OCI-M1 (cell line): Measurements from ENCODE around the gene STK25.
A peak's percentile ranks its signal among the peaks of the same experiment; 100 is the strongest.

Experiments used
- DNase-seq: peaks from one replicate; lab custom pipeline; 2025; lab: John Stamatoyannopoulos, UW

The STK25 gene

DNA sequence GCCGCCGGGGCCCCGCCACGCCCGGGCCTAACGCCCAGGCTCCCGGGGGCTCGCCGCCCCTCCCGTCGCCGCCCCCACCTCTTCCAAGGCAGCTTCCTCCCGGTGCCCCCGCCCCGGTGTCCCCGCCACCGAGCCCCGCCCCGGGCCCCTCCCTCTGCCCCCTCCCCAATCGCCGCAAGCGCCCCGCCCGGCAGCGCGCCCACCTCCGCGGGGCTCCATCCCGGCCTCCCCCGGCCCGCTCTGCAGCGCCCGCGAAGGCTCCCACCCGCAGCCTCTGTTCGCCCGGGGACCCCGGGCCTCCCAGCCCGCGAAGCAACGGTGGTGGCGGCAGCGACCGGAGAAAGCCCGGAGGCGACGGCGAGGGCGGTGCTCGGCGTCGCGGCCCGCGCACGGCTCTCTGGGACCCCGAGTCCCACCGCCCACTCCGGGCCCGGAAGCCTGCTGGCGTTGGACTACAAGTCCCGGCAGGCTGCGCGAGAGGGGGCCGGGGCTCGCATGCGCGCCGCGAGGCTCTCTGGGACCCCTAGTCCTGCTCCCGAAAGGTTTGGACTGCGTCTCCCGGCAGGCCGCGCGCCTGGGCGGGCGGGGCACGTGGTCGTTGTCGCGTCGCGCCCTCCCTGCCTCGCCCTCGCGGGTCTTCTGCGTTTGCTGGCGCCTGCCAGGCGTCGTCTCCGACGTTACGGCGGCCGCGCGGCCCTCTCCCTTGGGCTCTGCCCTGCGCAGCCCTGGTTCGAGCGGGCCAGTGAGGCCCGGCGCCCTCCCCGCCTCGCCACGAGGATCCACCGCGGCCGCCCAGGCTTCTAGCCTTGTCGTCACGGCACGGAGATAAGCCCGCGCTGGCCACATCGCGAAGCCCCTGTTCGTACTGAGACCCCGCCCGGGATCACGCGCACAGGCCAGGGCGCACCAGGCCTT is at the start of gene STK25:
Gene STK25, minus strand, starts transcription at position 345 of the 915 bp plus-strand sequence. CDS start 549 bp downstream, outside the sequence.
- DNase-seq: peak; percentile 98

DNA sequence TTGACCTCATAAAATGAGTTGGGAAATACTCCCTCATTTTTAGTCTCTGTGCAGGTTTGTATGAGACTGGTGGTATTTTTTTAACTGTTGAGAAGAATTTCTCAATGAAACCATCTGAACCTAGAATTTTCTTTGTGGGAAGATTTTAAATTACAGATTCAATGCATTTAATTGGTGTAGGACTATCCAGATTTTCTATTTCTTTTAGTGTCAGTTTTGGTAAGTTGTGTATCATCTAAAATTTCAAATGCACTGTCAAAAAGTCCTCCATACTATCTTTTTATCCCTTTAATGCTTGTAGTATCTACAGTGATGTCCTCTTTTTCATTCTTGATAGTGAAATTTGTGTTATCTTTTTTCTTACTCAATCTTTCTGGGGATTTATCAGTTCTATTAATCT is 48.4 kb upstream of the STK25 start:
- DNase-seq: no peak

DNA sequence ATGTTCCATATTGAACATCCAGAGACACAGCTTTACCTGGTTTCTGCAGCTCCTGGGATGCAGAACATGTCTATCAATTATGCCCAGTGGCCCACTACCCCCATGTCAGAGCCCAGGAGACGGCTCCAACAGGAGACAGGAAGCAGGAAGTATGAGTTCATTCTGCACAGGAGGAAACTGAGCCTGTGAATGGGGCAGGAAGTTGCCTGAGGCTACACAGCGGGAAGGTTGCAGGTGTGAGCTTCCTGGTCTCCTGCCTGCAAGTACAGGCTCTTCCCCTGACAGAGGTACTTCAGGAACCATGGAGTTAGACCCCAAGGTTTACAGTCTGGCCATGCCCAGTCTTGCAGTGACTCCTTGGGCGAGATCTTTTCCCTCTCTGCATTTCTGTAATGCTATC is 47.3 kb upstream of the STK25 start:
- DNase-seq: no peak

DNA sequence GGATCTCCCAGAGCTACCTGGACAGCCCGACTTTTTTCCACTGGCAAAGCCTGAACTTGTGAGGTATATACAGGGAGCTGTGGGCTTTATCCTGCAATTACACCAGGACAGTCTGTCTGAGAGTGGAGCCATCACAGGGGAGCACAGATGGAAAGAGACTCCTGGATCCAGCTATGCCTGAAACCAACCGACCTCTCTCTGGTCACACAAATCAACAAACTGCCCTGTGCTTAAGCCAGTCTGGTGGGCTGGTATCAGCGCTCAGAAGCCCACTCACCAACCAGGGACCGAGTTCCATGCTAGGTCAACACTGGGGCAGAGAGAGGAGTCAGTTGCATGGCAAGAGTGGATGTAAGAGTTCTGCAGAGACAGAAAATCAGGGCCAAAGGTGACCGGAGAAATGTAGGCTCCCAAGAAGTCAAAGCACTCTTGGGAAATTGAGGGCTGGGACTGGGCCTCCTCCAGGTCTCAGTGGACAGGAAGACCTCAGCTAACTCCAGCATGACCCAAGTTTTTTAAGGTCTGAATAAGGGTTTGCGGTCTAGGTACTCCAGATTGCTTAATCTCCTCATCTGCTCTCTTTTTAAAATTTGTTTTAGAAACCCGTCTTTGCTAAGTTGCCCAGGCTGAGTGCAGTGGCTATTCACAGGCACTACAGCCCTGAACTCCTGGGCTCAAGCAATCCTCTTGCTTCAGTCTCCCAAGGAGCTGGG is 46.4 kb upstream of the STK25 start:
- no peak for DNase-seq

DNA sequence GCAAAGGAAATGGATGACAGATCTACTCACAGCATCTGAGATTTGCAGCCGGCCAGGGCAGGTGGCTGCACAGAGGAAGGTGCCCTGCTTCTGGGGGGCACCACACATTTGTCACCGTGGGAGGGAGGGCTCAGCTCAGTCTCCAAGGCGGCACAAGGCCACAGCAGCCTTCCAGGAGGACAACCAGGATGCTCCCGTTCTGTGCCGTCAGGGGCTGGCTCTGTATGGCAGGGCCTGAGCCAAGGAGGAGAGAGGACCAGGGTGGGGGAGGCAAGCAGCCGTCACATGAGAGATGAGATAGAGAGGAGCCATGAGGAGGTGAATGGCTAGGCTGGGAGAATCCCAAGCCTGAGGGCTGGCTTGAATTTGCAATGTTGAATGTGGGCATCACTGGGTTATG is 45.6 kb upstream of the STK25 start:
- no peak for DNase-seq

DNA sequence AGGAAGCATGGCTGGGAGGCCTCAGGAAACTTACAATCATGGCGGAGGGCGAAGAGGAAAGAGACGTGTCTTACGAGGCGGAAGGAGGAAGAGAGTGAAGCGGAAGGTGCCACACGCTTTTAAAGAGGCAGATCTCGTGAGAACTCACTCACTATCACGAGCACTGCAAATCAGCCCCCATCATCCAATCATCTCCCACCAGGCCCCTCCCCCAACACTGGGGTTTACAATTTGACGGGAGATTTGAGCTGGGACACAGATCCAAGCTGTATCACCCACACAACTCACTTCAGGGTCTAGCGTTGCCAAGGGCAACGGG is 45.1 kb upstream of the STK25 start:
- DNase-seq: no peak

DNA sequence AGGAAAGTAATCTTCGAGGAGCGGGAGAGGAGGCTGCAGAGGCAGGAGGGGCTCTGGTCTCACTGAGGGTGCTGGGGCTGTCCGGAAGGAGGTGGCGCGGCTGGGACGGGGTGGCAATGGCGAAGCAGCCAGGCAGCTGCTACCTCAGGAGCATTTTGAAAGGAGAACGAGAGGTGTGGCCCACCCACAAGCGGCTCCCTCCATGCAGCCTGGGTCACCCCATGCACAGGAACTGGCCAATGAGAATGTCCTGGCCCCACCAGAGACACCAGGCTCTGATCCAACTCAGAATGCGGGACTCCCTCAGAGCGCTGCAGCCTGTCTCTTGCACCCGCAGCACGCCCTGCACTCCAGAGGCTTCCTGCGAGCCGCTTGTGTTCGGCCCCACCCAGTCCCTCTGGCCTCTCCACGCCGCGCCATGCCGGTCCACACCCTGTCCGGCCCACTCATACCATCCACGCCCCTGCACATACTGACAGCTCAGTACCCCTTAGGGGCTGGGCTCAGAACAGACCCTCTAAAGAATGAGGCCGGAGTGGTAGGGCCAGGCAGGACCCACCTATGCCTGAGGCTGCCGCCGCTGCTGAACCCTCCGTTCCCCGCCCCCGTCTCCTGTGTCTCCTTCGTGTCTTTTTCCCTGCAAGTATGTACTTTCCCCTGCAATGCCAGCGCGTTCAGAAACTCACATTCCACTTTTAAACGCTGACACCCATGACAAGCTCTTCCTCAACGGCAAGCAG is 43.8 kb upstream of the STK25 start:
- DNase-seq: no peak

DNA sequence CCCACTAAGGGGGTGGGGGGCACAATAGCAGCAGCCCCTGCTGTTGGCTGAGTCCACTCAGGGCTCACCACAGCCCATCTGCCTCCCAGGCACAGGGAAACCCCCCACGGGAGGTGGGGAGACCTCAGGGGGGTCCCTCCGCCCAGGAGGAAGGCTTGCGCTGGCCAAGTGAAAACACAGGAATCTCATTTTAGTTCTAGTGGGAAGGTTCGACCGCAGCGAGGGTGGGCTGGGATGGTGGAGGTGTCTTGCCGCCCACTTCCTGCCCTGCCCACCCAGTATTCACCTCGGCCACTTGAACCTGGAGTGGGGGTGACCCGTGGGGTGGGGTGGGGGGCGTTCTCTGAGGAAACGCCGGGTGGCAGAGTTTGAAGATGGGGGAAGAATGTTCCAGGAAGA is 43.2 kb upstream of the STK25 start:
- DNase-seq: no peak

DNA sequence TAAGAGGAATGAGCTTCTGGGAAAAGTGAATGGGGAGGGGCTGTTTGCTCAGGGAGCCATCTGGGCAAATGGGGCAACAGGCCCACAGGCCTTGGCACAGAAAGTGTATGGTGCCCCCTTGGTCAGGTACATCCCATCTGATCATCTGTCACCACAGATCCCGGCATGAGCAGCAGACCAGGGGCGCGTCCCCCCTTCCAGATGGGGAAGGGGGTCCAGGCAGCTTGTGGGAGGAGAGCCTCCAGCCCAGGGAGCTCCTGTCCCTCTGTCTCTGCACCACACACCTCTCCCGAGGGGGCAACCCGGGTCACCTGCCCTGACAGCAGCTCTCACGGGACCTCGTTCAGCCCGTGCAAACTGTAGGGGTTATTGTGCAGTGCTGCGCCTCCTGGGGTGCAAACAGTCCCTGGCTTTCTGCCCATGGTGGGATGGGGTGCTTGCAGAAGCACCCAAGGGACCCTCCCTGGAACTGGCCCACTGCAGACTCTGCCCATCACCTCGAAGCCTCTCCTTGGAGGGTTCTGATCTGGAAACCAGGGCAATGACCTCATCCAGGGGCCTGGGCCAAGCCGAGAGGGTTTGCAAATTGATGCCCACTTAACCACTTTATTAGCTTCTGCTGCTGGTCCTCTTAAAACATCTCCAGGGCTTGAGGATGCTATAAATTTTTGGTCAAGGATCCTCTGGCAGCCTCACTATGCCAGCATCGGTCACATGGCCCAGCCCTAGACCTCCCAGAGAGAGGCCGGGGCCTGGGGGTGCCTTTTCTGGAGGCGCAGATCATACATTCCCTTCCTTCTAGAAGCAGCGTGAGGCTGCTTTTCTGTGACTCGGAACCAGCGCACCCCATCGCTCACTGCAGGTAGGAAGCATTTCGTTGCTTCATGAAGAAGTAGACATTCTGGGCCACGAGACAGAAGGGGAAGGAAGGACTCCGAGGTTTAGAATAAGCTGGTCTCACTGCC is 42.5 kb upstream of the STK25 start:
- DNase-seq: no peak

DNA sequence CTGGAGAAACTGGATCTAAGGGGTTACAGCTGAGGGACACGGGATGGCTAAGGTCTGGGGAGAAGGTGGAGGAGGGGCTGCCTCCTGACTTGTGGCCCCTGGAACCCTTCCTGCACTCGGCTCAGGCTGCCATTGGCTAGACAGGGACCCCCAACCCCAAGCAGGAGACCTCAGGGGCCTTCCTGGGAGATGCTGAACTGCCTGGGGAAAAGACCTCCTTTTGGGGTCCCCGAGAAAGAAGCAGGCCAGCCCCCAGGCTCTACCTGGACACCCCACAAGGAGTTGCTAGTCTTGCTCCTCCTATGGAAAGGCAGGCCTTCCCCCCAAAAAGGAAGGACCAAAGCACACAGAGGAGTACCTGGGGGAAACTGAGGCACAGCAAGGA is 40.1 kb upstream of the STK25 start:
- DNase-seq: no peak

DNA sequence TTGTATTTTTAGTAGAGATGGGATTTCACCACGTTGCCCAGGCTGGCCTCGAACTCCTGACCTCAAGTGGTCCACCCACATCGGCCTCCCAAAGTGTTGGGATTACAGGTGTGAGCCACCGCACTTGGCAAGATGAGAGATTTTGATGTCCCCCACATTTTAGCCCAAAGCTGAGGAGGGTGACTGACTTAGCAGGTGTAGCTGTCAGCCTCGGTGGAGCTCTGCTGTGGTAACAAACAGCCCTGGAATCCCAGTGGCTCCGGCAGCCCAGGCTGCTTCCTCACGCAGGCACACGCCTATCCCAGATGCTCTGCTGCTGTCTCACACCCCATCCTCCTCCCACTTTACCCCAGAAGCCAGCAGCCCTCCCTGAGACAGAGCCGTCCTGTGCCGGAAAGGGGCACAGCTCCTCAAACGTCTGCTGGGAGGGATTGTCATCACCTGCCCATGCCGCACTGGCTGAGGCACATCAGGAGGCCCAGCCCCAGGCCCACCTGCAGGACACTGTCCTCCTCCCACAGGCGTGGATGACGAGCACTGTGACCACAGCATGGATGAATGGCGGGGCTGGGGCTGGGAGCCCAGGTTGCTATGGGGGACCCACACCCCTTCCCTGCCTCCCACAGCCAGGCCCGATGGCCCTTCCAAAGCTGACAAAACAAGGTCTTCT is 39.5 kb upstream of the STK25 start:
- no peak for DNase-seq

DNA sequence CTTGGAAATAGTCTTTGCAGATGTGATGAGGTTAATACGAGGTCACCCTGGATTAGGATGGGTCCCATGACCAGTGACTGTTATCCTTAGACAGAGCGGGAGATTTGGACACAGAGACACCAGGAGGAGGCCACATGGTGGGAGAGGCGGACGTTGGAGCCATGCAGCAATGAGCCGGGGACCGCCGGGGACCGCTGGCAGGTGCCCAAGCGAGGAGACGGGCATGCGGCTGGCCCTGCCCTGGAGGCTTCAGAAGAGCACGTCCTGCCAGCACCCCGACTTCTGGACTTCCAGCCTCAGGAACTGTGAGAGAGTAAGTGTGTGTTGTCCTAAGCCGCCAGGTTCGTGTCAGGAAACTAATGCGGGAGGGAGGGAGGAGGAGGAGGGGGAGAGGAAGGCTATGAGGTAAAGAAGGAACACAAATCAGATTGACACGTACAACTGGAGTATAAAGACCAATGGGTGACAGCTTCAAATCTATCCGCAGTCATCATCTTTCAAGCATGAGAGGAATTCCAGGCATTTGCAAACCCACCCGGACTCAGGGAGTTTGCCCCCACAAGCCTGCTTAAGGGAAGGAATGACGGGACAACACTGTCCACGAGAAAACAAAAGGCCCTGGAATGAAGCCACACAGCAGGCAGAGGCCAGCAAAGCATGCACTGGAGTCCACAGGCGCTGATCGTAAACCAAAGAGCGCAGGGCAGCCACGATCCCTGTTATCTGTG is 38.6 kb upstream of the STK25 start:
- DNase-seq: no peak

DNA sequence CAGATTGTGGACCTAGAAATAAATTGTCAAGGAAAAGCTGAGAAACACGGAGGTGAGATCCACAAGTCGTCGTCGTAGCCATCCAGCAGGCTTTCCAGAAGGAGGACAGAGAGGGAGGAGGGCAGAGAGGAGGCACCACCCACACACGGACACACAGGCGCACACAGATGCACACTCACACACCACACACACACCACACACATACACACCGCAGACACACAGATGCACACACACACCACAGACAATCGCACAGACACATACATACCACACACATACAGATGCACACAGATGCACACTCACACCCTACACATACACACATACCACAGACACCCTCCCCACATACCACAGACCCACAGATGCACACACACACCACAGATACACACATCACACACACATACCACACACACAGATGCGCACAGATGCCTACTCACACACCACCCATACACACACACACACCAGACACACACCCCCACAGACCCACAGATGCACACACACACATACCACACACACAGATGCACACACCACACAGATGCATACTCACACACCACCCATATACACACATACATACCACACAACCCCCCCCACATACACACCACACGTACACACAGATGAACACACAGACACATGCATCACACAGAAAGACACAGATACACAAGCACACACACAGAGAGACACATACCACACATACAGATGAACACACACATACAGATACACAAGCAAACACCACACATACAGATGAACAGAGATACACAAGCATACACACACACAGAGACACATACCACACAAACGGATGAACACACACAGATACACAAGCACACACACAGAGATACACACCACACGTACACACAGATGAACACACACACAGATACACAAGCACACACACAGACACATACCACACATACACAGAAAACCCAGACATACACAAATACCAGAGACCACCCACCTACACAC is 37.4 kb upstream of the STK25 start:
- DNase-seq: no peak

DNA sequence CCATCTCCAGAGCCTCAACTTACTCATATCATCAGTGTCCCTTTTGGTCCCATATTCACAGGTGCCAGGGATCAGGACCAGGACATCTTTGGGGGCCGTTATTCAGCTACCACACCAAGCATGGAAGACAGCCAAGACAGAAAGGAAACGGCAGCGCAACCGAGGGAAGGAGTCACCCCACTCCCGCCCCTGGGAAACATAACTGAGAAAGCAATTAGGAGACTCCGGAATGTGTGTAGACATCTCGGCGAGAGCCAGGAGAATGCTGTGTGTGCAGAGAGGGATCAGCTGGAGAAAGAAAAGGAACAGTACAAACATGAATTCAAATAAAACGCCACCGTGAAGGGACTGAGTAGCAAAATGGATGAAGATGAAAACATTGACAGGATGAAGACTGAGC is 36.7 kb upstream of the STK25 start:
- no peak for DNase-seq

DNA sequence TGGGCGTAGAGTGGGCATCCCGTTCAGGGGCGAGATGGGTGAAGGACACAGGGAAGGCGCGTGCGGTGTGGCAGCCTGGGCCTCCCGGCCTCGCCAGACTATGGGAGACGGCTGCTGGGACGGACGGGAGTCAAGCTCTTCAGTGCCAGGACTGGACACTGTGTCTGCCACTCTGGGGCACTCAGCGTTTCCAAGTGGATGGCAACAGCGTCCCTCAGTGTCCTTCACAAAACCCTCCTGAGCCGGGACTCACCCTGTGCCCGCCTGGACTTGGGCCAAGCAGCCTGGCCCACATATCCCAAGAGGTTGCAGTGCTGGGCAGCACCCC is 33.9 kb upstream of the STK25 start:
- no peak for DNase-seq

DNA sequence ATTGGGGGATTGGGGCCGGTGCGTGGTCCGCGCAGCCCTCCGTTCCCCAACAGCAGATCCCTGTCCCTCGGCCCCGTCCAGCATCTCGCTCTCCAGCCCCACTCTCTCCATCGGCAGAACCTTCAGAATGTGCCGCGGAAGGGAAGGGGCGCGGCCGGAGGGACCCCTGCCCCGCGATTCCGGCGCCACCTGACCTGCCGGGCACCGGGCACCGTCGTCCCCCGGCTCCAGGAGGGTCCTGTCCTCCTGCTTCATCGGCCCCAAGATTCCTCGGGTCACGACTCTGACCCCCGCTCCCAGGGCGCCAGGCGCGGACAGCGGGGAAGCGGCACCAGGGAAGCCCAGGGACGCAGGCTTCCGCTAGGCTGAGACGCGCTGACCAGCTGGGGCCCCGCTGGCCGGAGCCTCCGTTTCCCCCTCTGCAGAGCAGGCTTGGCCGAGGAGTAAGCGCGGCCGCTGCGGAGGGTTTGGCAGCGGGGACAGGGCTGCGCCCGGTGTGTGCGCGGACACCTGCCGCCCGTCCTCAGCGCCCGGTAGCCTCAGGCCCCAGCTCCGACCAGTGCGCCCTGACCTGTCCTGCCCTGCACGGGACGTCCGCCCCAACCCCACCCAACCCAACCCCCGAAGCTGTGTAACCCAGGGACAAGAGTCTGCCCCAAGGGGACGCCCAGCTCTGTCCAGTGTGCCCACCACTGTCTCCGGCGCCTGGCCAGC is 33.3 kb upstream of the STK25 start:
- no peak for DNase-seq

DNA sequence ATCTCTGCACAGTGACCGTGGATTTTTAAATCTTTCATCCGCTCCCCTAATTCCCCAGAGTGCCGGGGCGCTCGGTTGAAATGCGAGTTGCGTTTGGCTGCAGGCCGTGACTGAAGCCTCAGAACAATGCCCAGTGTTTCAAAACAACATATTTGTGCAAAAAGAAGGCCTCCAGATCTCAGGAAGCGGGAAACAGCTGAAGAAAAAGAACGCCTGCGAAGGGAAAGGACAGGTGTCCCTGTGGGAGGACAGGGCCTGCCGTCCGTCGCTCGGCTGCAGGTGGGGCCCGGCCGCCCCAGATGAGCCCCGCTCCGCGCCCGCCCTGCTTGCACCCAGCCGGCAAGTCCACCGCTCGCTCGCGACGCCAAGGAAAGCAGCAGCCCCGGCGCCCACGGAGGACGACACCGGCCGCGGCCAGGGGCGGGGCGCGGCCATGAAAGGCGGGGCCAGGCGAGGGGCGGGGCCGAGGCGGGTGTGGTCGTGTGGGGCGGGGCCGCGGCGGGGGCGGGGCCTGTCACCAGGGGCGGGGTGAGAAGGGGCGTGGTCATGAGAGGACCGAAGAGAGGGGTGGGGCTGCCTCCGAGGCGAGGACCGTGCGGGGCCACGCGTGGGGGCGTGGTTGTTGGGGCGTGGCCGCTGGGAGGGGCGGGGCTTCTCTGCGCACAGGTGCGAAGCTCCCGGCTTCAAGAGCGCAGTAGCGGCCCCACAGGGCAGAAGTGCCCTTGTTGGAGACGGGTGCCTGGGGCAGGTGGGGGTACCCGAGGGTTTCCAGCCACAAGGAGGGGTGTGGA is 32.6 kb upstream of the STK25 start:
- DNase-seq: peak; percentile 38

DNA sequence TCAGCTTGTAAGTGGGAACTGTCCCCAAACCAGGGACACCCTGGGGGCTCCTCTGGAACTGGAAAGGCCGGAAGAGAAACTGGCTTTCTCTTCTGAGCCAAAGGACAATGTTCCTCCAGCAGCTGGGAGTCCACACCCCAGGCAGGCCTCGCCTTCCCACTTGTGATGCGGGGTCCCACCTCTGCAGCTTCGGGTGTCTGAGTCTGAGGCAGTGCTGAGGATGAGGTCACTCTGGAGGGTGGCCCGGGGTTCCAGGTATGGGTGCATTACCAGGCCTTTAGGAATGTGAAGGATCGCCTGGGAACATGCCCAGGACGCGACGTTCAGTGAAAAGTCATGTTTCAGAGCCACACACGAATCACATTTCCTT is 32.0 kb upstream of the STK25 start:
- DNase-seq: no peak
